ENCODE results near the gene QRFP. TPM values are rescaled to one million over a fixed set of nuclear protein-coding genes. Genes with fewer than 3 reads are reported as not detected.

QRFP gene
- total and polyA plus RNA-seq, 5 donors from 2014 or later = not detected

- Histone ChIP-seq H3K9me3 (ENCODE audit: control insufficient read depth in 2 of 2, low read length in 2 of 2) (no peaks in the 10 kb centered on the region), H3K4me1 (ENCODE audit: control insufficient read depth, insufficient read depth, low read length, poor library complexity, severe bottlenecking) (no peaks in the 10 kb centered on the region), H3K36me3 (ENCODE audit: control insufficient read depth, insufficient read depth, low read length) (no peaks in the 10 kb centered on the region), H3K27ac (ENCODE audit: insufficient read depth, low read length, poor library complexity, severe bottlenecking) (no peak overlapping the region), H3K27me3 (ENCODE audit: control insufficient read depth, insufficient read depth, low read length) (no peaks in the 10 kb centered on the region), H3K4me3 (ENCODE audit: low read depth, low read length) (no peak overlapping the region)
- Mint-ChIP-seq H3K4me3 (no peak overlapping the region), H3K36me3 (no peaks in the 10 kb centered on the region), H3K4me1 (no peaks in the 10 kb centered on the region), H3K9me3 (no peaks in the 10 kb centered on the region), H3K27ac (no peak overlapping the region), H3K27me3 (no peaks in the 10 kb centered on the region)
- DNase-seq (no peak), ATAC-seq (ENCODE audit: low read depth in 2 of 2) (no peak)
These were observed 23.0 kb upstream of the QRFP start for GRCh38 chr9:130919559-130920145.

GRCh38 chr9:130918826-130919558, 22.4 kb upstream of the QRFP start:
- Mint-ChIP-seq H3K4me1 (no peaks in the 10 kb centered on the region), H3K36me3 (no peaks in the 10 kb centered on the region), H3K9me3 (no peaks in the 10 kb centered on the region), H3K27ac (no peak overlapping the region), H3K4me3 (no peak overlapping the region), H3K27me3 (no peaks in the 10 kb centered on the region)
- Histone ChIP-seq H3K36me3 (ENCODE audit: control insufficient read depth, insufficient read depth, low read length) (no peaks in the 10 kb centered on the region), H3K27me3 (ENCODE audit: control insufficient read depth, insufficient read depth, low read length) (no peaks in the 10 kb centered on the region), H3K4me3 (ENCODE audit: low read depth, low read length) (no peak overlapping the region), H3K9me3 (ENCODE audit: control insufficient read depth in 2 of 2, low read length in 2 of 2) (no peaks in the 10 kb centered on the region), H3K27ac (ENCODE audit: insufficient read depth, low read length, poor library complexity, severe bottlenecking) (no peak overlapping the region), H3K4me1 (ENCODE audit: control insufficient read depth, insufficient read depth, low read length, poor library complexity, severe bottlenecking) (no peaks in the 10 kb centered on the region)
- ATAC-seq (ENCODE audit: low read depth in 2 of 2) (no peak), DNase-seq (no peak)

- Histone ChIP-seq H3K27ac (ENCODE audit: insufficient read depth, low read length, poor library complexity, severe bottlenecking) (no peak overlapping the region), H3K36me3 (ENCODE audit: control insufficient read depth, insufficient read depth, low read length) (no peaks in the 10 kb centered on the region), H3K9me3 (ENCODE audit: control insufficient read depth in 2 of 2, low read length in 2 of 2) (no peaks in the 10 kb centered on the region), H3K4me1 (ENCODE audit: control insufficient read depth, insufficient read depth, low read length, poor library complexity, severe bottlenecking) (no peaks in the 10 kb centered on the region), H3K27me3 (ENCODE audit: control insufficient read depth, insufficient read depth, low read length) (no peaks in the 10 kb centered on the region), H3K4me3 (ENCODE audit: low read depth, low read length) (no peak overlapping the region)
- H3K9me3 Mint-ChIP-seq = no peaks in the 10 kb centered on the region
- H3K4me1 Mint-ChIP-seq = no peaks in the 10 kb centered on the region
- DNase-seq = no peak
- H3K27me3 Mint-ChIP-seq = no peaks in the 10 kb centered on the region
- ATAC-seq (ENCODE audit: low read depth in 2 of 2) = no peak
- no peak overlapping the region for H3K27ac Mint-ChIP-seq
- no peak overlapping the region for H3K4me3 Mint-ChIP-seq
- no peaks in the 10 kb centered on the region for H3K36me3 Mint-ChIP-seq
These were observed 21.7 kb upstream of the QRFP start for GRCh38 chr9:130918101-130918825.

- Mint-ChIP-seq H3K9me3 (no peaks in the 10 kb centered on the region), H3K4me3 (no peak overlapping the region), H3K27me3 (no peaks in the 10 kb centered on the region), H3K4me1 (no peaks in the 10 kb centered on the region), H3K27ac (peak overlapping the region in 1 of 3 donors; percentile 41), H3K36me3 (no peaks in the 10 kb centered on the region)
- no peak overlapping the region for H3K4me3 ChIP-seq (ENCODE audit: low read depth, low read length)
- H3K27ac ChIP-seq (ENCODE audit: insufficient read depth, low read length, poor library complexity, severe bottlenecking) = no peak overlapping the region
- H3K27me3 ChIP-seq (ENCODE audit: control insufficient read depth, insufficient read depth, low read length) = no peaks in the 10 kb centered on the region
- DNase-seq (no peak), ATAC-seq (ENCODE audit: low read depth in 2 of 2) (no peak)
- no peaks in the 10 kb centered on the region for H3K4me1 ChIP-seq (ENCODE audit: control insufficient read depth, insufficient read depth, low read length, poor library complexity, severe bottlenecking)
- H3K36me3 ChIP-seq (ENCODE audit: control insufficient read depth, insufficient read depth, low read length) = no peaks in the 10 kb centered on the region
- no peaks in the 10 kb centered on the region for H3K9me3 ChIP-seq (ENCODE audit: control insufficient read depth in 2 of 2, low read length in 2 of 2)
These were observed 20.8 kb upstream of the QRFP start for GRCh38 chr9:130917168-130917960.

GRCh38 chr9:130915096-130915447, 18.5 kb upstream of the QRFP start:
- Mint-ChIP-seq H3K4me3 (no peak overlapping the region), H3K9me3 (no peaks in the 10 kb centered on the region), H3K36me3 (no peaks in the 10 kb centered on the region), H3K27ac (no peak overlapping the region), H3K27me3 (no peaks in the 10 kb centered on the region), H3K4me1 (peaks cover 0 to 4% (median 0%) of the 10 kb centered on the region in 4 donors)
- Histone ChIP-seq H3K36me3 (ENCODE audit: control insufficient read depth, insufficient read depth, low read length) (no peaks in the 10 kb centered on the region), H3K4me1 (ENCODE audit: control insufficient read depth, insufficient read depth, low read length, poor library complexity, severe bottlenecking) (no peaks in the 10 kb centered on the region), H3K9me3 (ENCODE audit: control insufficient read depth in 2 of 2, low read length in 2 of 2) (no peaks in the 10 kb centered on the region), H3K27ac (ENCODE audit: insufficient read depth, low read length, poor library complexity, severe bottlenecking) (no peak overlapping the region), H3K27me3 (ENCODE audit: control insufficient read depth, insufficient read depth, low read length) (no peaks in the 10 kb centered on the region), H3K4me3 (ENCODE audit: low read depth, low read length) (no peak overlapping the region)
- DNase-seq (no peak), ATAC-seq (ENCODE audit: low read depth in 2 of 2) (peak in 1 of 2 donors; percentile 13)

- no peaks in the 10 kb centered on the region for H3K27me3 ChIP-seq (ENCODE audit: control insufficient read depth, insufficient read depth, low read length)
- no peaks in the 10 kb centered on the region for H3K36me3 ChIP-seq (ENCODE audit: control insufficient read depth, insufficient read depth, low read length)
- Mint-ChIP-seq H3K27me3 (no peaks in the 10 kb centered on the region), H3K27ac (no peak overlapping the region), H3K9me3 (no peaks in the 10 kb centered on the region), H3K4me3 (no peak overlapping the region), H3K4me1 (peaks cover 0 to 4% (median 0%) of the 10 kb centered on the region in 4 donors), H3K36me3 (no peaks in the 10 kb centered on the region)
- H3K9me3 ChIP-seq (ENCODE audit: control insufficient read depth in 2 of 2, low read length in 2 of 2) = no peaks in the 10 kb centered on the region
- no peaks in the 10 kb centered on the region for H3K4me1 ChIP-seq (ENCODE audit: control insufficient read depth, insufficient read depth, low read length, poor library complexity, severe bottlenecking)
- no peak overlapping the region for H3K27ac ChIP-seq (ENCODE audit: insufficient read depth, low read length, poor library complexity, severe bottlenecking)
- no peak for DNase-seq
- no peak for ATAC-seq (ENCODE audit: low read depth in 2 of 2)
- H3K4me3 ChIP-seq (ENCODE audit: low read depth, low read length) = no peak overlapping the region
These were observed 17.9 kb upstream of the QRFP start for GRCh38 chr9:130914417-130915095.
